ENCODE results near the gene ALK. TPM values are rescaled to one million over a fixed set of nuclear protein-coding genes. Genes with fewer than 3 reads are reported as not detected.

The ALK gene
- polyA plus RNA-seq, 3 donors, result not detected

DNA sequence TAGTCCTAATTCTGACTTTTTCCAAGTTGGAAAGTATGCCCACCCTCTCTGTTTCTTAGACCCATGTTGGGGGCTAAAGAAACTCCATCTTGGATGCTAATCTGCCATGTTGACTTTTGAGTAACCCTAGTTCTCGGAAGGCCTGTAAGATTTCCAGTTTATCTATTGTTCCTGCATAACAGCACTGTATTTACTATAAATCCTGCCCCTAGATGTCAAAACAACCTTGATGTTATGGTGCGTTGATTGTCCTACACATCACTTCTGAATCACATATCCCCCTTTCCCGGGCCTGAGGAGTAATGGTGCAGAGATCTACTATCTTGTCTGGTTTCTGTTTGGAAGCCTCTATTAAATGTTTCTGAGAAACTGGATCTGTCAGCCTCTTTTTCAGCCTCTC lies 116.7 kb downstream of the ALK start:
- Mint-ChIP-seq H3K27me3 (ENCODE audit: low read depth in 3 of 3) (no peaks in the 10 kb centered on the region), H3K4me3 (no peak overlapping the region), H3K9me3 (peaks cover 0 to 6% (median 0%) of the 10 kb centered on the region in 7 donors), H3K4me1 (no peaks in the 10 kb centered on the region), H3K36me3 (no peaks in the 10 kb centered on the region), H3K27ac (no peak overlapping the region)
- no peaks in the 10 kb centered on the region for H4K20me1 ChIP-seq (ENCODE audit: insufficient read depth, low read length)
- no CpG with 5 or more reads among the region's 3 CpGs for WGBS (ENCODE audit: insufficient coverage)
- H3K9ac ChIP-seq (ENCODE audit: insufficient read depth, low read length, poor library complexity, severe bottlenecking), result no peak overlapping the region
- H3K4me1 ChIP-seq (ENCODE audit: control insufficient read depth in 1 of 2, insufficient read depth in 2 of 2, low read length in 2 of 2), result no peaks in the 10 kb centered on the region
- H3K27ac ChIP-seq (ENCODE audit: low read depth in 1 of 2, low read length in 2 of 2), result no peak overlapping the region
- H3K27me3 ChIP-seq (ENCODE audit: control insufficient read depth in 2 of 2, insufficient read depth in 2 of 2, low read length in 2 of 2), result no peaks in the 10 kb centered on the region
- no peak overlapping the region for H3K4me3 ChIP-seq (replicated peaks in 1 of 3; ENCODE audit: low read depth in 2 of 3, low read length in 3 of 3)
- no peaks in the 10 kb centered on the region for H3K79me2 ChIP-seq (ENCODE audit: insufficient read depth, low read length)
- no peak for TF ChIP-seq CTCF (IDR thresholded peaks at IDR 0.05)
- H2AFZ ChIP-seq (ENCODE audit: insufficient read depth, low read depth, low read length, poor library complexity, severe bottlenecking), result no peak overlapping the region
- H3K36me3 ChIP-seq (replicated peaks in 1 of 2; ENCODE audit: control insufficient read depth in 1 of 2, insufficient read depth in 2 of 2, low read length in 2 of 2), result no peaks in the 10 kb centered on the region
- intact Hi-C loops (cut with micrococcal nuclease), result no loop called here
- no peaks in the 10 kb centered on the region for H3K9me3 ChIP-seq (replicated peaks in 1 of 2; ENCODE audit: control insufficient read depth in 1 of 2, insufficient read depth in 1 of 2, low read length in 2 of 2)
- DNase-seq, result no peak
- no peak overlapping the region for H3K4me2 ChIP-seq (replicated peaks; ENCODE audit: extremely low read depth, low read length, poor library complexity, severe bottlenecking)

DNA sequence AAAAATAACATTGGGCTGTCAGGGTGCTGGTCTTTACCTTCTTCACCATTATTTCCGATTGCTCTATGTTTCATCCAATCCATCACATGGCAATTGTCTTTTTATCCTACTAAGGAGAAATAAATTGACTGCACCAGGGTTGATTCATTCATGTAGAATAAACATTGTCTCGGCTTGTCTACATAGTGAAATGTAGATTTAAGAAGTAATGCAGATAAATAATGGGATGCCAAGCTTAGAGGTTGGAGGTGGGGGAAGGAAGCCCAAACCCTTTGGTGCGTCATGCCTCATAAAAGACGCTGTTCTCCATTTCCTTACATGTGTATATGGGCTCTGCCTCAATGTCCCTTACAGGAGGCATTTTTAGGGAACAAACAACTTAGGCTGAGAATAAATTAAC lies 117.8 kb downstream of the ALK start:
- Histone ChIP-seq H3K4me3 (replicated peaks in 1 of 3; ENCODE audit: low read depth in 2 of 3, low read length in 3 of 3) (no peak overlapping the region), H3K79me2 (ENCODE audit: insufficient read depth, low read length) (no peaks in the 10 kb centered on the region), H3K27ac (ENCODE audit: low read depth in 1 of 2, low read length in 2 of 2) (no peak overlapping the region), H3K36me3 (replicated peaks in 1 of 2; ENCODE audit: control insufficient read depth in 1 of 2, insufficient read depth in 2 of 2, low read length in 2 of 2) (no peaks in the 10 kb centered on the region), H2AFZ (ENCODE audit: insufficient read depth, low read depth, low read length, poor library complexity, severe bottlenecking) (no peak overlapping the region), H3K4me2 (replicated peaks; ENCODE audit: extremely low read depth, low read length, poor library complexity, severe bottlenecking) (no peak overlapping the region), H3K9ac (ENCODE audit: insufficient read depth, low read length, poor library complexity, severe bottlenecking) (no peak overlapping the region), H4K20me1 (ENCODE audit: insufficient read depth, low read length) (no peaks in the 10 kb centered on the region), H3K27me3 (ENCODE audit: control insufficient read depth in 2 of 2, insufficient read depth in 2 of 2, low read length in 2 of 2) (no peaks in the 10 kb centered on the region), H3K4me1 (ENCODE audit: control insufficient read depth in 1 of 2, insufficient read depth in 2 of 2, low read length in 2 of 2) (no peaks in the 10 kb centered on the region), H3K9me3 (replicated peaks in 1 of 2; ENCODE audit: control insufficient read depth in 1 of 2, insufficient read depth in 1 of 2, low read length in 2 of 2) (no peaks in the 10 kb centered on the region)
- H3K9me3 Mint-ChIP-seq, result peaks cover 0 to 6% (median 0%) of the 10 kb centered on the region in 7 donors
- H3K27me3 Mint-ChIP-seq (ENCODE audit: low read depth in 3 of 3), result peaks cover 0 to 1% (median 0%) of the 10 kb centered on the region in 3 donors
- no peak for DNase-seq
- H3K36me3 Mint-ChIP-seq, result no peaks in the 10 kb centered on the region
- intact Hi-C loops (cut with micrococcal nuclease), result no loop called here
- 100% methylated on average over 1 of the region's 4 CpGs for WGBS (ENCODE audit: insufficient coverage)
- no peak overlapping the region for H3K4me3 Mint-ChIP-seq
- no peak overlapping the region for H3K27ac Mint-ChIP-seq
- H3K4me1 Mint-ChIP-seq, result no peaks in the 10 kb centered on the region
- no peak for TF ChIP-seq CTCF (IDR thresholded peaks at IDR 0.05)

All from CD14-positive monocyte (primary cell).